Uterus (tissue), 4 donors: ENCODE results near the gene PDGFB. TPM values are rescaled to one million over a fixed set of nuclear protein-coding genes. Genes with fewer than 3 reads are reported as not detected.

ENCODE experiments used
- DNase-seq, 2 donors: peaks; one replicate each; pipeline ENCODE4 v3.0.0-alpha.2; 2019 to 2020
- H3K27ac ChIP-seq, 2 donors: fragments of 200-600 bp; sonication (generic); 1 replicate in 1 of 2; 2 replicates in 1 of 2; pipeline ENCODE4 v1.5.1; 2016 to 2018
- H3K27me3 ChIP-seq, 2 donors: fragments of 200-600 bp; sonication (generic); one replicate each; pipeline ENCODE4 v1.5.1; 2018 to 2019; ENCODE audit warnings: control low read depth in 1 of 2
- H3K36me3 ChIP-seq, 2 donors: fragments of 200-600 bp; sonication (generic); one replicate each; pipeline ENCODE4 v1.5.1; 2019; ENCODE audit warnings: control low read depth in 1 of 2
- H3K4me1 ChIP-seq, 2 donors: fragments of 200-600 bp; sonication (generic); one replicate each; pipeline ENCODE4 v1.5.1; 2018 to 2019; ENCODE audit warnings: control low read depth in 1 of 2
- H3K4me3 ChIP-seq, 2 donors: fragments of 200-600 bp; sonication (generic); 1 replicate in 1 of 2; 2 replicates in 1 of 2; pipeline ENCODE4 v1.5.1; 2018 to 2019; ENCODE audit warnings: mild to moderate bottlenecking in 1 of 2
- H3K9me3 ChIP-seq, 2 donors: fragments of 200-600 bp; sonication (generic); one replicate each; pipeline ENCODE4 v1.5.1; 2019; ENCODE audit warnings: control low read depth in 1 of 2
- POLR2A ChIP-seq, 2 donors: fragments of 450-650 bp; IDR thresholded peaks; one replicate each; pipeline ENCODE4 v1.6.1; 2016; ENCODE audit warnings: antibody characterized with exemption in 2 of 2, mild to moderate bottlenecking in 1 of 2, moderate library complexity in 1 of 2
- intact Hi-C: fragments of 100-400 bp; cut with DNase I; formaldehyde crosslinking; loops from one replicate; pipeline ENCODE4 v1.15.1; 2023; ENCODE audit warnings: low total_unique reads
- total RNA-seq, 4 donors: library from RNA; depleted of rRNA in 3 of 4; stranded (reverse); fragments of >200 nt in 3 of 4; gene quantifications; one replicate each; pipeline versions ENCODE4 v1.1.0 to v1.2.4, GENCODE V29; 2014 to 2023
- TF ChIP-seq, protein P1 (sequence below), 4 experiments: fragments of 200-600 bp in 2 of 4; fragments of 450-650 bp in 2 of 4; sonication (generic) in 2 of 4; IDR thresholded peaks; one replicate each; pipeline ENCODE4 v1.5.1; 2016 to 2019; ENCODE audit warnings: antibody characterized with exemption in 4 of 4, mild to moderate bottlenecking in 2 of 4, moderate library complexity in 1 of 4
- donor health status: DM: yes; HTN: yes; CAD: no.

The PDGFB gene
- total RNA-seq, 4 donors from 2014 or later = 2.0 to 24.8 (median 5.6) TPM

DNA sequence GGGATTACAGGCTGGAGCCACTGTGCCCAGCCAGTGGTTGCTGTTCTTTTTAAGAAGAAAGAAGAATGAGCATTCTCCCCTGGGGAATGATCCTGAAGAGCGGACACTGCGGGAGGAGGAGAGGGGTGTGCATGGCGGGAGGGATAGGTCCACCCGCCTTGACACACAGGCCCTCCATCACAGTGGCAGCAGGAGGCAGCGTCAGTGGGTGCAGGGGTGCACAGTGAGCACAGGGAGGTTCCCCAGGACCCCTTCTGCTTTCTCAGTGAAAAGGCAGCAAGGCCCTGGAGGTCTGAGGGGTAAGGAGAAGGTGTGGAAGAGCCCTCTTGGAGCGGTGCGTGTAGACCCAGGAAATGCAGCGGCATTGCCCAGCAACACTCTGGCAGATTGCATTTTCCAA, 63.4 kb downstream of the PDGFB start:
- DNase-seq = no peak
- intact Hi-C loops = no loop called here
- Histone ChIP-seq H3K36me3 (no peaks in the 10 kb centered on the region), H3K4me1 (peaks cover 0 to 12% of the 10 kb centered on the region in 2 donors), H3K27me3 (no peaks in the 10 kb centered on the region), H3K27ac (no peak overlapping the region), H3K9me3 (no peaks in the 10 kb centered on the region), H3K4me3 (no peak overlapping the region)
- no peak for TF ChIP-seq POLR2A (IDR thresholded peaks at IDR 0.05)
- TF ChIP-seq, protein P1, sequence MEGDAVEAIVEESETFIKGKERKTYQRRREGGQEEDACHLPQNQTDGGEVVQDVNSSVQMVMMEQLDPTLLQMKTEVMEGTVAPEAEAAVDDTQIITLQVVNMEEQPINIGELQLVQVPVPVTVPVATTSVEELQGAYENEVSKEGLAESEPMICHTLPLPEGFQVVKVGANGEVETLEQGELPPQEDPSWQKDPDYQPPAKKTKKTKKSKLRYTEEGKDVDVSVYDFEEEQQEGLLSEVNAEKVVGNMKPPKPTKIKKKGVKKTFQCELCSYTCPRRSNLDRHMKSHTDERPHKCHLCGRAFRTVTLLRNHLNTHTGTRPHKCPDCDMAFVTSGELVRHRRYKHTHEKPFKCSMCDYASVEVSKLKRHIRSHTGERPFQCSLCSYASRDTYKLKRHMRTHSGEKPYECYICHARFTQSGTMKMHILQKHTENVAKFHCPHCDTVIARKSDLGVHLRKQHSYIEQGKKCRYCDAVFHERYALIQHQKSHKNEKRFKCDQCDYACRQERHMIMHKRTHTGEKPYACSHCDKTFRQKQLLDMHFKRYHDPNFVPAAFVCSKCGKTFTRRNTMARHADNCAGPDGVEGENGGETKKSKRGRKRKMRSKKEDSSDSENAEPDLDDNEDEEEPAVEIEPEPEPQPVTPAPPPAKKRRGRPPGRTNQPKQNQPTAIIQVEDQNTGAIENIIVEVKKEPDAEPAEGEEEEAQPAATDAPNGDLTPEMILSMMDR (IDR thresholded peaks at IDR 0.05) = no peak

DNA sequence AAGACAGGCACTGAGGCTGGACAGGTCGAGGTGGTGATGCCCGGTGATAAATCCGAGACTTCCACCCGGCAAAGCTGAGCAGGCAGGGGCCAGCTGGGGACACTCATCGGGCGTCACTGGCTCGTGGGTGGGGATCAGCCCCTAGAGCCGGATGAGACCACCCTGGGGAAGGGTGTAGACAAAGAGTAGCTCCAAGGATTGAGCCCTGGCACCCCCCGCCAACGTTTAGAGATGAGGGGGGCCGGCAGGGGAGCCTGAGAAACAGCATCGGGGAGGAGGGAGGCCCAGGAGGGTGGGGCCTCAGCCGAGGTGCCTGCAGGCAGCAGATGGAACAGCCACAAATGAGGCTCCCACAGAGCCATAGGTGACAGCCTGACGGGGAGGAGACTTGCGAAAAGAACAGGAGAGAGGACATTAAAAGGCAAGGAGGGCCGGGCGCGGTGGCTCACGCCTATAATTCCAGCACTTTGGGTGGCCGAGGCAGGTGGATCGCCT, 64.9 kb downstream of the PDGFB start:
- intact Hi-C loops = loop anchor here (10.0 kb wide), 1 partner anchor 335 kb away; no protein-coding TSS in a partner anchor

DNA sequence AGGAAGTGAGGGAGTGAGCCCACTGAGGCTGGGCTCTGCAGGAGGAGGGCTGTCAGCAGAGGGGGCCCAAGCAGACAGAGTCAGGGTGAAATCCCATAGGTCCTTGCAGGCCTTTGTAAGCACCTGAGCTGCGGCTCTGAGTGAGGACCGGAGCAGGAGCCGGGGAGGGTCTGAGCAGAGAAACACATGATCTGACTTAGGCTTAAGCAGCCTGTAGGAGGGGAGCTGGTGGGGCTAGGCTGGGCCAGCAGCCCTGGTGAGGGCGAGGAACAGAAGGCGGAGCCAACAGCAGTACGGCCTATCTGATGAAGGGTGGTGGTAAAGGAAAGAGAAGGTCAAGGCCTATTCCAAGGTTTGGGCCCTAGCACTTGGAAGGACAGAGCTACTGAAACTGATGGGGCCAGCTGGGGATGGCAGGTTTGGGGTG, 65.4 kb downstream of the PDGFB start:
- DNase-seq = no peak
- TF ChIP-seq, protein P1 (IDR thresholded peaks at IDR 0.05) = no peak
- TF ChIP-seq POLR2A (IDR thresholded peaks at IDR 0.05) = no peak

More for the DNA sequence above, 64.9 kb downstream of the PDGFB start:
- Histone ChIP-seq H3K27ac (peak overlapping the region; percentile 60 to 88), H3K27me3 (no peaks in the 10 kb centered on the region), H3K4me1 (peaks cover 0 to 25% of the 10 kb centered on the region in 2 donors), H3K36me3 (no peaks in the 10 kb centered on the region), H3K4me3 (no peak overlapping the region), H3K9me3 (no peaks in the 10 kb centered on the region)
- TF ChIP-seq, protein P1 (IDR thresholded peaks at IDR 0.05) = no peak
- TF ChIP-seq POLR2A (IDR thresholded peaks at IDR 0.05) = no peak
- DNase-seq = no peak

DNA sequence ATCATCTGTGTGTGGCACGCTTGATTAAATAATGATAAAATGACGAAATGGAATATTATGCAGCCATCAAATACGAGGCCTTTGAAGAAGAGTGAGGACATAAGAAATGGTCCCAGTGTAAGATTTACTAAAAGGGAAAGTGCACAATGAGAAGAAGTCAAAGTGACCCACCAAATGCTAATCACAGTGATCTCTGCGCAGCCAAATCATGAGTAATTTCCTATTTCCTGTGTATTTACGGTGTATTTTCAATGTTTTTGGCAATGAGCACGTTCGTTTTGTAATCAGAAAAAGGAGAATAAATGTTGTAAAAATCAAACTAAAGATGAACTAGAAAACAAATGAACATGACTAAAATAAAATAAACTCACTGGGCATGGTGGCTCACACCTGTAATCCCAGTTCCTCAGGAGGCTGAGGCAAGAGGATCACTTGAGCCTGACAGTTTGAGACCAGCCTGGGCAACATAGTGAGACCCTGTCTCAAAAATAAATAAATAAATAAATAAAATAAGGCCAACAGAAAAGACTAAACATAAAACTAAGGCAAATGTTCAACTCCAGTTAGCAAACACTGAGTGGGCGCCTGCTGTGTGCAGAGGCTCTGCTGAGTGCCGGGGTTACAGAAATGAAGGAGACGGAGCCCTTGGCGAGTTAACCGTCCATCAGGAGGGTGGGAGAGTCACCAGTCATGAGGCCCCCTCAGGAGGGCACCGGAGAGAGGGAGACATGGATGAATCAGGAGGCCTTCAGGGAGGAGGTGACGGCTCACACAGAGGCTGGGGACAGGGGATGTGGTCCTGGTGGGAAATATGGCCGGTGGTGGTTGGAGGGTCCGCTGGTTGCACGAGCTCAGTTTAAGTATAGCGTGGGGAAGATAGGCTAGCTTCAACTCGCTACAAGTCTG, 66.3 kb downstream of the PDGFB start:
- Histone ChIP-seq H3K27ac (peak overlapping the region; percentile 81 to 88), H3K4me1 (peaks cover 0 to 38% of the 10 kb centered on the region in 2 donors)

More for the DNA sequence above, 65.4 kb downstream of the PDGFB start:
- H3K27ac ChIP-seq = peak overlapping the region; percentile 60 to 88
- no peak overlapping the region for H3K4me3 ChIP-seq
- H3K27me3 ChIP-seq = no peaks in the 10 kb centered on the region
- intact Hi-C loops = loop anchor here (10.0 kb wide), 1 partner anchor 335 kb away; no protein-coding TSS in a partner anchor
- H3K9me3 ChIP-seq = no peaks in the 10 kb centered on the region
- peaks cover 0 to 30% of the 10 kb centered on the region in 2 donors for H3K4me1 ChIP-seq
- no peaks in the 10 kb centered on the region for H3K36me3 ChIP-seq

More for the DNA sequence above, 66.3 kb downstream of the PDGFB start:
- TF ChIP-seq, protein P1 (IDR thresholded peaks at IDR 0.05) = no peak
- no peak for TF ChIP-seq POLR2A (IDR thresholded peaks at IDR 0.05)
- no peak overlapping the region for H3K4me3 ChIP-seq
- intact Hi-C loops = loop anchor here (10.0 kb wide), 1 partner anchor 336 kb away; no protein-coding TSS in a partner anchor
- H3K9me3 ChIP-seq = no peaks in the 10 kb centered on the region
- no peak for DNase-seq
- no peaks in the 10 kb centered on the region for H3K36me3 ChIP-seq
- no peaks in the 10 kb centered on the region for H3K27me3 ChIP-seq
